ENCODE measurements around the gene VGLL1. TPM values are rescaled to one million over a fixed set of nuclear protein-coding genes. Genes with fewer than 3 reads are reported as not detected.

Gene VGLL1
- total RNA-seq, 1 donor: not detected

GRCh38 chrX:136588036-136588435, 56.0 kb downstream of the VGLL1 start:
- no peak for DNase-seq (ENCODE audit: low read depth)
- TF ChIP-seq CTCF (IDR thresholded peaks at IDR 0.05; ENCODE audit: insufficient read depth, low read length): no peak
- H3K4me3 ChIP-seq (ENCODE audit: low read depth, low read length): no peak overlapping the region

- TF ChIP-seq CTCF (IDR thresholded peaks at IDR 0.05; ENCODE audit: insufficient read depth, low read length): no peak
- no peak for DNase-seq (ENCODE audit: low read depth)
- no peak overlapping the region for H3K4me3 ChIP-seq (ENCODE audit: low read depth, low read length)
Observed at GRCh38 chrX:136589966-136590365, 58.0 kb downstream of the VGLL1 start.

- no peak for TF ChIP-seq CTCF (IDR thresholded peaks at IDR 0.05; ENCODE audit: insufficient read depth, low read length)
- DNase-seq (ENCODE audit: low read depth): no peak
Observed at GRCh38 chrX:136597356-136597755, 65.3 kb downstream of the VGLL1 start.

GRCh38 chrX:136597954-136598353, 65.9 kb downstream of the VGLL1 start:
- H3K4me3 ChIP-seq (ENCODE audit: low read depth, low read length): no peak overlapping the region
- TF ChIP-seq CTCF (IDR thresholded peaks at IDR 0.05; ENCODE audit: insufficient read depth, low read length): no peak
- DNase-seq (ENCODE audit: low read depth): no peak

More at GRCh38 chrX:136597356-136597755, 65.3 kb downstream of the VGLL1 start:
- no peak overlapping the region for H3K4me3 ChIP-seq (ENCODE audit: low read depth, low read length)

GRCh38 chrX:136598631-136599030, 66.6 kb downstream of the VGLL1 start:
- H3K4me3 ChIP-seq (ENCODE audit: low read depth, low read length): no peak overlapping the region
- no peak for DNase-seq (ENCODE audit: low read depth)
- TF ChIP-seq CTCF (IDR thresholded peaks at IDR 0.05; ENCODE audit: insufficient read depth, low read length): no peak

- TF ChIP-seq CTCF (IDR thresholded peaks at IDR 0.05; ENCODE audit: insufficient read depth, low read length): no peak
- no peak overlapping the region for H3K4me3 ChIP-seq (ENCODE audit: low read depth, low read length)
- DNase-seq (ENCODE audit: low read depth): no peak
Observed at GRCh38 chrX:136600059-136600458, 68.0 kb downstream of the VGLL1 start.

Small RNAs within 50 kb of the gene (small RNA-seq; reads per million reads assigned to genes)
- gene MIR934: not detected
- not detected for gene RF00019
- not detected for gene RNU6-320P

Other genes starting within 250 kb of the VGLL1 start
- not detected in 2 replicates for gene ADGRG4, start 231.3 kb upstream of the VGLL1 start, total RNA-seq (ENCODE audit: low replicate concordance)
- gene BRS3, start 44.3 kb upstream of the VGLL1 start, total RNA-seq (ENCODE audit: low replicate concordance): not detected in 2 replicates
- 37.5 and 99.5 TPM in 2 replicates for gene HTATSF1, start 34.6 kb upstream of the VGLL1 start, total RNA-seq (ENCODE audit: low replicate concordance)
- not detected in 2 replicates for gene CD40LG, start 115.9 kb downstream of the VGLL1 start, total RNA-seq (ENCODE audit: low replicate concordance)
- gene ARHGEF6, start 248.7 kb downstream of the VGLL1 start, total RNA-seq (ENCODE audit: low replicate concordance): 8.2 and 10.0 TPM in 2 replicates